Liver (tissue), 3 donors: ENCODE data around the gene STAT5A.

ENCODE experiments used
- ATF3 ChIP-seq: IDR thresholded peaks from 2 replicates; pipeline ENCODE4 v1.6.1; 2016; ENCODE audit warnings: antibody characterized with exemption
- CTCF ChIP-seq: fragments of 150-350 bp; IDR thresholded peaks from 2 replicates; pipeline ENCODE4 v1.5.1; 2017; ENCODE audit warnings: improper control_type of control experiment, low read depth, low read length; ENCODE audit not compliant: missing input control
- EGR1 ChIP-seq, 2 donors: IDR thresholded peaks; 2 replicates each; pipeline ENCODE4 v1.6.1; 2016 to 2018; ENCODE audit warnings: antibody characterized with exemption in 2 of 2, low read depth in 2 of 2
- GABPA ChIP-seq, 2 donors: IDR thresholded peaks in 1 of 2; conservative IDR thresholded peaks in 1 of 2; 2 replicates each; pipeline ENCODE4 v1.6.1; 2016; ENCODE audit warnings: antibody characterized with exemption in 2 of 2, mild to moderate bottlenecking in 1 of 2, moderate library complexity in 1 of 2
- HNF4G ChIP-seq: IDR thresholded peaks from 2 replicates; pipeline ENCODE4 v1.6.1; 2016; ENCODE audit warnings: antibody characterized with exemption
- JUND ChIP-seq, 2 donors: IDR thresholded peaks; 2 replicates each; pipeline ENCODE4 v1.6.1; 2016; ENCODE audit warnings: antibody characterized with exemption in 2 of 2
- MAX ChIP-seq: IDR thresholded peaks from 2 replicates; pipeline ENCODE4 v1.6.1; 2016; ENCODE audit warnings: antibody characterized with exemption
- RAD21 ChIP-seq, 2 donors: IDR thresholded peaks; 2 replicates each; pipeline ENCODE4 v1.6.1; 2016; ENCODE audit warnings: antibody characterized with exemption in 2 of 2, mild to moderate bottlenecking in 2 of 2
- REST ChIP-seq: IDR thresholded peaks from 2 replicates; pipeline ENCODE4 v1.6.1; 2016; ENCODE audit warnings: antibody characterized with exemption, mild to moderate bottlenecking
- SP1 ChIP-seq: IDR thresholded peaks from 2 replicates; pipeline ENCODE4 v1.6.1; 2018; ENCODE audit warnings: antibody characterized with exemption, mild to moderate bottlenecking
- TAF1 ChIP-seq: conservative IDR thresholded peaks from 2 replicates; pipeline ENCODE4 v1.6.1; 2016; ENCODE audit warnings: antibody characterized with exemption, mild to moderate bottlenecking
- YY1 ChIP-seq: IDR thresholded peaks from 2 replicates; pipeline ENCODE4 v1.6.1; 2016; ENCODE audit warnings: antibody characterized with exemption, mild to moderate bottlenecking
- ZBTB33 ChIP-seq: IDR thresholded peaks from 2 replicates; pipeline ENCODE4 v1.6.1; 2016; ENCODE audit warnings: antibody characterized with exemption
- donor health status: healthy.
- donor health status: healthy.

GRCh38 chr17:42358434-42358833 is 70.1 kb downstream of the STAT5A start:
- TF ChIP-seq CTCF (no peak), MAX (no peak), SP1 (no peak), ATF3 (no peak), REST (no peak), HNF4G (no peak), YY1 (no peak), JUND (IDR thresholded peaks at IDR 0.05) (no peak), EGR1 (IDR thresholded peaks at IDR 0.05; ENCODE audit: low read depth in 2 of 2) (no peak), ZBTB33 (no peak), TAF1 (no peak), GABPA (IDR thresholded peaks at IDR 0.05 in 1 of 2, conservative IDR thresholded peaks at IDR 0.05 in 1 of 2) (no peak), RAD21 (IDR thresholded peaks at IDR 0.05) (no peak)
